ENCODE measurements around the gene ICA1L. TPM values are rescaled to one million over a fixed set of nuclear protein-coding genes. Genes with fewer than 3 reads are reported as not detected.

The ICA1L gene
- total RNA-seq, 1 experiment from 2014 or later, result 14.4 TPM

- no peak for DNase-seq (ENCODE audit: low spot score)
Observed at GRCh38 chr2:202736826-202737225, 134.7 kb downstream of the ICA1L start.

DNA sequence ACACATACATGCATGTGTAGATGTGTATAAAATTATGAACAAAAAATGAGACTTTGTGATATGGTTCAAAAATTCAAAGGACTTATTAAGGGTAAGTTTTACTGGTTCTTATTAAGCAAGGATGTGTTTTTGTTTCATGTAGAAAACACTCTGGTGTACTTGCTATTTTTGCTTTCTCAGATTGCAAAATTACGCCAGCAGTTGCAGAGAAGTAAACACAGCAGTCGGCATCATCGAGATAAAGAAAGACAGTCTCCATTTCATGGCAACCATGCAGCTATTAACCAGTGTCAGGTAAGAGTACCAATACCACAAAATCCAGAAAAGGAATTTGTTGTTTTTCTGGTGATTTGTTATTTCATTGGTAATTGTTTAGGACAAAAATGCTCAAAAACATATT, 145.5 kb downstream of the ICA1L start:
- DNase-seq (ENCODE audit: low spot score), result no peak

DNA sequence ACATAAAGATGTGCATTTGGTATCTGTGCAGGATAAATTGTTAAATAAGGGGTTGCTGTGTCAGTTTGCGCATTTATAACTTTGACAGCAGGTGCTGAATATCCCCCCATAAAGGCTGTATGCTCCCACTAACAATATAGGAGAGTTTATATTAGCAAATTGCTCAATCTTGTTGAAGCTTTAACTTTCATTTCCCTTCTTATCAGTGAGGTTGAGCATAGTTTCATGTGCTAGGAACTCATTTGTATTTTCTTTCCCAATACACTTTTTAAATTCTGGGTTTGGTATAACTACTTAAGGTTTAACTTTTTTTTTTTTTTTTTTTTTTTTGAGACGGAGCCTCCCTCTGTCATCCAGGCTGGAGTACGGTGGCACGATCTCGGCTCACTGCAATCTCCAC, 147.8 kb downstream of the ICA1L start:
- DNase-seq (ENCODE audit: low spot score), result no peak

Other genes with a start within 250 kb of the ICA1L start
- gene FAM117B, start 236.8 kb downstream of the ICA1L start, total RNA-seq (2014; rRNA removed; shearing (Covaris generic)), result 2.3 and 2.4 TPM in 2 replicates
- gene WDR12, start 39.9 kb upstream of the ICA1L start, total RNA-seq (2014; rRNA removed; shearing (Covaris generic)), result 53.9 and 67.3 TPM in 2 replicates
- 7.0 and 8.8 TPM in 2 replicates for gene CARF, start 40.5 kb upstream of the ICA1L start, total RNA-seq (2014; rRNA removed; shearing (Covaris generic))
- gene NBEAL1, start 143.1 kb upstream of the ICA1L start, total RNA-seq (2014; rRNA removed; shearing (Covaris generic)), result 11.4 and 16.6 TPM in 2 replicates